Urinary bladder (tissue), 4 donors: ENCODE measurements around the gene RRAS2. TPM values are rescaled to one million over a fixed set of nuclear protein-coding genes. Genes with fewer than 3 reads are reported as not detected.

Source experiments
- DNase-seq: peaks from one replicate; pipeline ENCODE4 v3.0.0-alpha.2; 2015; ENCODE audit errors: extremely low spot score
- H3K27ac ChIP-seq: one replicate; pipeline ENCODE4 v1.5.1; 2013; ENCODE audit warnings: low read depth, mild to moderate bottlenecking, moderate library complexity
- H3K36me3 ChIP-seq: one replicate; pipeline ENCODE4 v1.6.1; 2013; ENCODE audit warnings: mild to moderate bottlenecking, moderate library complexity; ENCODE audit not compliant: insufficient read depth
- H3K4me1 ChIP-seq: one replicate; pipeline ENCODE4 v1.6.1; 2013; ENCODE audit warnings: mild to moderate bottlenecking, moderate library complexity; ENCODE audit not compliant: insufficient read depth
- H3K4me3 ChIP-seq: one replicate; pipeline ENCODE4 v1.5.1; 2013; ENCODE audit warnings: low read depth, low read length
- WGBS: extraction: QIAGEN DNeasy Blood & Tissue Kit; methylation state at CpG from one replicate; pipeline ENCODE4 v1.1.7; 2013; 5-methylcytosine and 5-hydroxymethylcytosine counted together
- polyA plus RNA-seq: library from polyadenylated mRNA; stranded (reverse); fragments of 200-250 nt; gene quantifications from one replicate; pipeline ENCODE4 v1.2.3, GENCODE V29; 2013
- total RNA-seq: library from RNA; depleted of rRNA; stranded (reverse); fragments of >200 nt; gene quantifications from one replicate; pipeline ENCODE4 v1.2.3, GENCODE V29; 2014
- donor health status: healthy with polysubstance abuse.
- donor health status: healthy.

RRAS2 gene
- total and polyA plus RNA-seq, 2 donors: 23.4 to 46.7 TPM

- Histone ChIP-seq H3K27ac (no peak overlapping the region), H3K4me3 (no peak overlapping the region), H3K36me3 (no peaks in the 10 kb centered on the region), H3K4me1 (no peaks in the 10 kb centered on the region)
- 35% methylated on average over 1 of the region's 1 CpG for WGBS
- no peak for DNase-seq
Observed at GRCh38 chr11:14318581-14318981, 40.4 kb downstream of the RRAS2 start.

- Histone ChIP-seq H3K27ac (no peak overlapping the region), H3K36me3 (no peaks in the 10 kb centered on the region), H3K4me3 (no peak overlapping the region), H3K4me1 (no peaks in the 10 kb centered on the region)
- 76% methylated on average over 7 of the region's 7 CpGs for WGBS
- DNase-seq: no peak
Observed at GRCh38 chr11:14317659-14318325, 41.2 kb downstream of the RRAS2 start.

GRCh38 chr11:14315130-14315529, 43.9 kb downstream of the RRAS2 start:
- Histone ChIP-seq H3K36me3 (no peaks in the 10 kb centered on the region), H3K4me3 (no peak overlapping the region), H3K27ac (no peak overlapping the region), H3K4me1 (peaks cover 2% of the 10 kb centered on the region)
- WGBS: 80% methylated on average over 2 of the region's 2 CpGs
- DNase-seq: no peak

GRCh38 chr11:14314127-14314526, 44.9 kb downstream of the RRAS2 start:
- WGBS: 86% methylated on average over 2 of the region's 2 CpGs
- peaks cover 6% of the 10 kb centered on the region for H3K4me1 ChIP-seq

GRCh38 chr11:14312736-14313438, 46.1 kb downstream of the RRAS2 start:
- 37% methylated on average over 4 of the region's 4 CpGs for WGBS
- Histone ChIP-seq H3K4me3 (no peak overlapping the region), H3K27ac (no peak overlapping the region), H3K4me1 (peaks cover 6% of the 10 kb centered on the region), H3K36me3 (no peaks in the 10 kb centered on the region)
- DNase-seq: no peak

More at GRCh38 chr11:14314127-14314526, 44.9 kb downstream of the RRAS2 start:
- Histone ChIP-seq H3K4me3 (no peak overlapping the region), H3K27ac (no peak overlapping the region), H3K36me3 (no peaks in the 10 kb centered on the region)
- DNase-seq: no peak

- 59% methylated on average over 1 of the region's 1 CpG for WGBS
- H3K27ac ChIP-seq: no peak overlapping the region
Observed at GRCh38 chr11:14310679-14311078, 48.3 kb downstream of the RRAS2 start.

GRCh38 chr11:14309425-14310192, 49.4 kb downstream of the RRAS2 start:
- H3K27ac ChIP-seq: no peak overlapping the region
- no peak for DNase-seq
- 86% methylated on average over 4 of the region's 4 CpGs for WGBS
- no peaks in the 10 kb centered on the region for H3K36me3 ChIP-seq
- H3K4me3 ChIP-seq: no peak overlapping the region
- H3K4me1 ChIP-seq: peaks cover 6% of the 10 kb centered on the region

More at GRCh38 chr11:14310679-14311078, 48.3 kb downstream of the RRAS2 start:
- no peak for DNase-seq
- Histone ChIP-seq H3K4me1 (peaks cover 6% of the 10 kb centered on the region), H3K4me3 (no peak overlapping the region), H3K36me3 (no peaks in the 10 kb centered on the region)

GRCh38 chr11:14308897-14309387, 50.0 kb downstream of the RRAS2 start:
- no peak for DNase-seq
- Histone ChIP-seq H3K36me3 (no peaks in the 10 kb centered on the region), H3K27ac (no peak overlapping the region), H3K4me3 (no peak overlapping the region), H3K4me1 (peaks cover 6% of the 10 kb centered on the region)
- WGBS: 97% methylated on average over 1 of the region's 1 CpG

DNA sequence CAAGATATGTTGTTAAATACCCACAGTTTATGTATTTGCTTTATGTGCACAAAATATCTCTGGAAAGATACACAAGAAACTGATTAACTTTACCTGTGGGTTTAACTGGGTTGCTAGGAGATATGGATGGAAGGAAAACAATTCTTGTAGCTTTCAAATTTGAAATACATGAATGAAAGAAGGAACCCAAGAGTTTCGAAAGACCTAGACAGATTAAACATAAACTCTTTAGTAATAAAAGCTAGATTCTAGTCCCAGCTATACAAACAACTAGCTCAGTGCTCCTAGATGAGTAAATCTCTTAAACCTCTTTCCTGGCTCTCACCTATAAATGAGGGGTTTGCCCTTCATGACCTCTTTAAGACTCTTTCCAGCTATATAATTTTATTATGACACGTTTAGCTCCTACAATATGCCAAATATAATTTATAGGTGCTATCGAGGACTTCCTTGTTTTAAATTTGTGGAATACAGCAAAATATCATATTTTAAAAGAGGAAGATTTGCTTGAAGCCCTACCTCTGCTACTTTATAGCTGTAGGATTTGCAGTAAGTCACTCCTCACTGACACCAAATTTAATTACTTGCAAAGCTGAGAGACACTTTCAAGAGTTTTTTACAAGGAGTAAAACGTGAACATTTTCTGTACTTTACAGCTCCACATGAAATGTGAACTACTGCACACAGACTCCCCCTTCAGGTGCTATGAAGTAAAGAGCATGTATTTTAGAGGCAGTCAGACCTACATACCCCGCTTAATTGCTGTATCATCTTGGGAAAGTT, 50.7 kb downstream of the RRAS2 start:
- H3K27ac ChIP-seq: no peak overlapping the region
- 28% methylated on average over 5 of the region's 5 CpGs for WGBS
- H3K4me1 ChIP-seq: peaks cover 6% of the 10 kb centered on the region
- DNase-seq: no peak
- no peak overlapping the region for H3K4me3 ChIP-seq
- no peaks in the 10 kb centered on the region for H3K36me3 ChIP-seq

DNA sequence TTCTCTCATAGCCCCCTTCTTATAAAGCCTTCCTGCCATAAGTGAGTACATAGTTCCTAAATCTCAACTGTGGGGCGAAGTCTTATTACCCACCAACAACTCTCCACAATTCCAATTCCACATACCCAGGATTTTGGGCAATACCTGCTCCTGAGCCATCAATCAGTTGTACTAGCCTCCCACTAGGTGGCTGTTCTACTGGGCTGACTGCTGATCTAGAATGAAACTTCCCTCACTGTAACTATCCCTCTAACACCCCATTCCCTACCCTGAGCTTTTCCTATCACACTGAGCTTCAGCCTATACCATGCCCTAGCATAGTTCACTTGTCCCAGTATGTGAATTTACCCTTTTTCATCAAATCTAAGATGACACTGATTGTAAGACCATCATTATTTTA, 52.5 kb downstream of the RRAS2 start:
- 96% methylated on average over 1 of the region's 1 CpG for WGBS
- no peak for DNase-seq
- no peaks in the 10 kb centered on the region for H3K36me3 ChIP-seq
- H3K4me1 ChIP-seq: peaks cover 3% of the 10 kb centered on the region
- no peak overlapping the region for H3K27ac ChIP-seq
- H3K4me3 ChIP-seq: no peak overlapping the region

GRCh38 chr11:14305649-14306048, 53.3 kb downstream of the RRAS2 start:
- Histone ChIP-seq H3K4me1 (peaks cover 3% of the 10 kb centered on the region), H3K36me3 (no peaks in the 10 kb centered on the region), H3K4me3 (no peak overlapping the region), H3K27ac (no peak overlapping the region)
- DNase-seq: no peak
- WGBS: 99% methylated on average over 7 of the region's 7 CpGs

GRCh38 chr11:14304601-14305000, 54.4 kb downstream of the RRAS2 start:
- no peak for DNase-seq
- H3K27ac ChIP-seq: no peak overlapping the region
- no peaks in the 10 kb centered on the region for H3K36me3 ChIP-seq
- H3K4me1 ChIP-seq: peaks cover 6% of the 10 kb centered on the region
- H3K4me3 ChIP-seq: no peak overlapping the region

DNA sequence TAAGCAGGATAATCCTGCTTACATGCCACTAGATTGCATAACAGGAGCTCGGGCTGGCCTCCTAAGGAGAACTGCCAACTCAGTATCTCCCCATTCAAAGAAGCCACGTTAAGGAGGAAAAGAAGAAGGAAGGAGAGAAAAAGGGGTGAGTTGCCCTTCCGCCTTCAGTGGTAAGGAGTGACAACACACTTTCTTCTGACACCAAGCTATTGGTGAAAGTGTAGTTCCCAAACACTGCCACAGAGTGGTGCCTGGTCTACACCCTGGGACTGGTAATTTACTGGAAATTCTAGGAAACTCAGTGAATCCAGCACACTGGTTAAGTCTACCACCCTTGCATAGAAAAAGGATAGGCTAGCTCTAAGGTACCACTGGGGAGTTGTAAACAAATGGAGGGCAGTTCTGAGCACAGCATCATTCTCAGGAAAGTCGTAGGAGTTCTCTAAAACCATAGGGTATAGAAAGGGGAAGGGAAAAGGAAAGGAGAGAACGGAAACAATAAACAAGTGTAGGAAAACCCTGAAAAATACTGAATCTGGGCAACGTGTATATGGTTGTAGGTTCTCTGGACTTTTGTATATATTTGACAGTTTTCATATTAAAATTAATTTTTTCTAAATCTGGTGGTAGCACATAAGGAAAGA, 58.2 kb downstream of the RRAS2 start:
- no peak for DNase-seq
- no peak overlapping the region for H3K4me3 ChIP-seq
- no peak overlapping the region for H3K27ac ChIP-seq
- H3K36me3 ChIP-seq: no peaks in the 10 kb centered on the region
- peaks cover 2% of the 10 kb centered on the region for H3K4me1 ChIP-seq
- WGBS: 43% methylated on average over 6 of the region's 6 CpGs
